Measurements from ENCODE around the gene BIRC6.

DNA sequence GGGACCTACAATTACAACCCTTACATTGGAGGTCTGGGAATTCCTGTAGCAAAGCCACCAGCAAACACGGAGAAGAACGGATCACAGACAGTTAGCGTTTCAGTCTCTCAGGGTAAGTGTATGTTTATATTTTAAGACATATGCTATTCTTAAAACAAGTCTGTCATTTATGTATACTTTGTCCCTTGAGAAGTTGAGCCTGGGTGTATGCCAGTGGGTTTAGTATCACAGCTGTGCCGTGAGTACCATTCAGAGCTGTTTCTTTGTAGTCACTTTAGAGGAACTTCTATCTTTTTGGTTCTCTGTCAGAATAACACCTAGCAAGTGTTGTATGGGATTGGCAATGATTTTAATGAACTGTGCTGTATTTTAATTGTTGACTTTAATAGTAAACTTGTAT lies 125.6 kb downstream of the BIRC6 start:
- TF ChIP-seq CEBPB (IDR thresholded peaks at IDR 0.05; ENCODE audit: low read depth, low read length): no peak
- TF ChIP-seq POLR2A (IDR thresholded peaks at IDR 0.05; ENCODE audit: control extremely low read depth in 1 of 2, low read depth in 2 of 2, low read length in 2 of 2): no peak
- TF ChIP-seq, protein P1, sequence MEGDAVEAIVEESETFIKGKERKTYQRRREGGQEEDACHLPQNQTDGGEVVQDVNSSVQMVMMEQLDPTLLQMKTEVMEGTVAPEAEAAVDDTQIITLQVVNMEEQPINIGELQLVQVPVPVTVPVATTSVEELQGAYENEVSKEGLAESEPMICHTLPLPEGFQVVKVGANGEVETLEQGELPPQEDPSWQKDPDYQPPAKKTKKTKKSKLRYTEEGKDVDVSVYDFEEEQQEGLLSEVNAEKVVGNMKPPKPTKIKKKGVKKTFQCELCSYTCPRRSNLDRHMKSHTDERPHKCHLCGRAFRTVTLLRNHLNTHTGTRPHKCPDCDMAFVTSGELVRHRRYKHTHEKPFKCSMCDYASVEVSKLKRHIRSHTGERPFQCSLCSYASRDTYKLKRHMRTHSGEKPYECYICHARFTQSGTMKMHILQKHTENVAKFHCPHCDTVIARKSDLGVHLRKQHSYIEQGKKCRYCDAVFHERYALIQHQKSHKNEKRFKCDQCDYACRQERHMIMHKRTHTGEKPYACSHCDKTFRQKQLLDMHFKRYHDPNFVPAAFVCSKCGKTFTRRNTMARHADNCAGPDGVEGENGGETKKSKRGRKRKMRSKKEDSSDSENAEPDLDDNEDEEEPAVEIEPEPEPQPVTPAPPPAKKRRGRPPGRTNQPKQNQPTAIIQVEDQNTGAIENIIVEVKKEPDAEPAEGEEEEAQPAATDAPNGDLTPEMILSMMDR (IDR thresholded peaks at IDR 0.05; ENCODE audit: control extremely low read depth in 1 of 3, insufficient read depth in 1 of 3, low read depth in 1 of 3, low read length in 3 of 3): no peak
- no peak for TF ChIP-seq HDAC6 (IDR thresholded peaks at IDR 0.05; ENCODE audit: low read depth, low read length)
- no peak for TF ChIP-seq RFX5 (IDR thresholded peaks at IDR 0.05; ENCODE audit: borderline replicate concordance, low read depth, low read length)
- no peak for TF ChIP-seq JUN (IDR thresholded peaks at IDR 0.05; ENCODE audit: low read depth, low read length)
- no peak for TF ChIP-seq KDM5A (IDR thresholded peaks at IDR 0.05; ENCODE audit: low read length)
- no peak for TF ChIP-seq GABPA (IDR thresholded peaks at IDR 0.05; ENCODE audit: borderline replicate concordance, insufficient read depth, low read length)

Data from H1 (cell line).